Central memory CD8-positive, alpha-beta T cell (primary cell): ENCODE measurements around the gene LENEP.

Experiments
- ATAC-seq: fragments of 150-1000 bp; cut with Tn5 transposase; replicated peaks from 2 replicates; pipeline ENCODE4 v1.10.0; 2022; ENCODE audit warnings: mild to moderate bottlenecking, moderate FRiP score, moderate number of reproducible peaks; ENCODE audit not compliant: poor library complexity, severe bottlenecking; ENCODE audit errors: extremely low read depth
- DNase-seq, 2 donors: peaks; one replicate each; pipeline ENCODE4 v3.0.0; 2021; ENCODE audit warnings: low spot score in 2 of 2
- H3K27ac Mint-ChIP-seq: one replicate; pipeline ENCODE4 v1.8.0; 2022; ENCODE audit warnings: low read depth, mild to moderate bottlenecking, moderate library complexity, mixed read lengths
- H3K27me3 Mint-ChIP-seq: one replicate; pipeline ENCODE4 v1.8.0; 2022; ENCODE audit warnings: mixed read lengths
- H3K36me3 Mint-ChIP-seq: one replicate; pipeline ENCODE4 v1.8.0; 2022; ENCODE audit warnings: mild to moderate bottlenecking, moderate library complexity, mixed read lengths; ENCODE audit not compliant: insufficient read depth
- H3K4me1 Mint-ChIP-seq: one replicate; pipeline ENCODE4 v1.8.0; 2022; ENCODE audit warnings: mixed read lengths
- H3K4me3 Mint-ChIP-seq: one replicate; pipeline ENCODE4 v1.8.0; 2022; ENCODE audit warnings: mild to moderate bottlenecking, moderate library complexity, mixed read lengths
- H3K9me3 Mint-ChIP-seq: one replicate; pipeline ENCODE4 v1.8.0; 2022; ENCODE audit warnings: mixed read lengths

Gene LENEP

GRCh38 chr1:154962795-154963330, 30.5 kb upstream of the LENEP start:
- H3K36me3 Mint-ChIP-seq: peaks cover 37% of the 10 kb centered on the region
- H3K27ac Mint-ChIP-seq: peak overlapping the region; percentile 86
- H3K27me3 Mint-ChIP-seq: no peaks in the 10 kb centered on the region
- DNase-seq (no peak), ATAC-seq (no peak)
- H3K4me3 Mint-ChIP-seq: peak overlapping the region; percentile 81
- H3K4me1 Mint-ChIP-seq: peaks cover 26% of the 10 kb centered on the region
- no peaks in the 10 kb centered on the region for H3K9me3 Mint-ChIP-seq

- ATAC-seq: no peak
- no peak for DNase-seq
- Mint-ChIP-seq H3K36me3 (peaks cover 40% of the 10 kb centered on the region), H3K4me3 (no peak overlapping the region), H3K4me1 (peaks cover 33% of the 10 kb centered on the region), H3K27ac (no peak overlapping the region), H3K27me3 (no peaks in the 10 kb centered on the region), H3K9me3 (no peaks in the 10 kb centered on the region)
Measured at GRCh38 chr1:154963643-154964042, 29.7 kb upstream of the LENEP start.

- no peak overlapping the region for H3K4me3 Mint-ChIP-seq
- peaks cover 40% of the 10 kb centered on the region for H3K4me1 Mint-ChIP-seq
- no peaks in the 10 kb centered on the region for H3K9me3 Mint-ChIP-seq
- H3K27me3 Mint-ChIP-seq: no peaks in the 10 kb centered on the region
- ATAC-seq (no peak), DNase-seq (no peak)
- H3K36me3 Mint-ChIP-seq: peaks cover 42% of the 10 kb centered on the region
- H3K27ac Mint-ChIP-seq: no peak overlapping the region
Measured at GRCh38 chr1:154964359-154964758, 29.0 kb upstream of the LENEP start.

GRCh38 chr1:154966111-154966510, 27.3 kb upstream of the LENEP start:
- no peak for ATAC-seq
- H3K4me1 Mint-ChIP-seq: peaks cover 39% of the 10 kb centered on the region
- H3K36me3 Mint-ChIP-seq: peaks cover 40% of the 10 kb centered on the region
- no peaks in the 10 kb centered on the region for H3K27me3 Mint-ChIP-seq
- no peak overlapping the region for H3K4me3 Mint-ChIP-seq
- no peak for DNase-seq
- H3K9me3 Mint-ChIP-seq: no peaks in the 10 kb centered on the region
- no peak overlapping the region for H3K27ac Mint-ChIP-seq

- H3K27ac Mint-ChIP-seq: no peak overlapping the region
- peaks cover 46% of the 10 kb centered on the region for H3K4me1 Mint-ChIP-seq
- H3K27me3 Mint-ChIP-seq: no peaks in the 10 kb centered on the region
- ATAC-seq (no peak), DNase-seq (no peak)
- peaks cover 34% of the 10 kb centered on the region for H3K36me3 Mint-ChIP-seq
- H3K4me3 Mint-ChIP-seq: no peak overlapping the region
- no peaks in the 10 kb centered on the region for H3K9me3 Mint-ChIP-seq
Measured at GRCh38 chr1:154967331-154967950, 25.9 kb upstream of the LENEP start.

GRCh38 chr1:154968731-154969130, 24.7 kb upstream of the LENEP start:
- Mint-ChIP-seq H3K27ac (peak overlapping the region; percentile 72), H3K4me1 (peaks cover 45% of the 10 kb centered on the region)

GRCh38 chr1:154969246-154969645, 24.1 kb upstream of the LENEP start:
- H3K27me3 Mint-ChIP-seq: no peaks in the 10 kb centered on the region
- no peak overlapping the region for H3K4me3 Mint-ChIP-seq
- H3K4me1 Mint-ChIP-seq: peaks cover 42% of the 10 kb centered on the region
- H3K36me3 Mint-ChIP-seq: peaks cover 26% of the 10 kb centered on the region
- ATAC-seq (no peak), DNase-seq (no peak)
- peak overlapping the region; percentile 72 for H3K27ac Mint-ChIP-seq
- no peaks in the 10 kb centered on the region for H3K9me3 Mint-ChIP-seq

More at GRCh38 chr1:154968731-154969130, 24.7 kb upstream of the LENEP start:
- DNase-seq (no peak), ATAC-seq (no peak)
- Mint-ChIP-seq H3K4me3 (no peak overlapping the region), H3K27me3 (no peaks in the 10 kb centered on the region), H3K36me3 (peaks cover 30% of the 10 kb centered on the region), H3K9me3 (no peaks in the 10 kb centered on the region)

DNA sequence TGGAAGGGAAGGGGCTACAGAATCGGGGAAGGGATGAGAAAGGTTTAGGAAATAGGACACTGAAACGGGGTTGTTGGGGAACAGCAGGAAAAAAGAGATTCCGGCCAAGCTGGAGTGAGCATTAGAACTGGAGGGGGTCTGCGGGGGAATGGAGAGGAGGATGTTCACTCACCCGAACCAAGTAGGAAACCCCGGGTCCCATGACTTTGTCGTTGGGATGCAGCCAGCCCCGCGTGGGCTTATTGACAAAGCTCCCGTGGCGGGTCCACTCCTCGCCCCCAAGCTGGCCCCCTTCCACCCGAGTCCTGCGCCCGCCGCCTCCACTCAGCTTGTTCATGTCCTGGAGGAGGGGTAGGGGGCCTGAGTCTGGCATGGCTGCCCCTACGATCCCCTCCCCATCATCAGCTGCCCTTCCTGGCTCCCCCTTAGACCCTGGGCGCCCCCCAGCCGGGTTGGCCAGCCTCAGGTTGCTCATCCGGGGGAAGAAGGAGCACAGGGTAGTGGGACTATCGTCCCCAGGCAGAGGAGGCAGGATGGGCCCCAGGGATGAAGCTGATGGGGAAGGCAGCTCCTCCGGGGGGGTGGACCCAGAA, 23.4 kb upstream of the LENEP start:
- no peaks in the 10 kb centered on the region for H3K27me3 Mint-ChIP-seq
- H3K4me3 Mint-ChIP-seq: no peak overlapping the region
- DNase-seq (no peak), ATAC-seq (no peak)
- no peaks in the 10 kb centered on the region for H3K9me3 Mint-ChIP-seq
- H3K27ac Mint-ChIP-seq: peak overlapping the region; percentile 72
- H3K36me3 Mint-ChIP-seq: peaks cover 22% of the 10 kb centered on the region
- H3K4me1 Mint-ChIP-seq: peaks cover 42% of the 10 kb centered on the region

GRCh38 chr1:154970631-154971340, 22.6 kb upstream of the LENEP start, which contains the start of gene SHC1:
SHC1 (minus strand) TSS chr1:154970747; CDS start chr1:154970526, 221 bp downstream.
- H3K4me1 Mint-ChIP-seq: peaks cover 42% of the 10 kb centered on the region
- ATAC-seq: no peak
- DNase-seq: no peak
- H3K4me3 Mint-ChIP-seq: peak within 1 kb of the TSS; percentile 29
- H3K27ac Mint-ChIP-seq: peak within 1 kb of the TSS; percentile 72
- H3K27me3 Mint-ChIP-seq: no peaks in the 10 kb centered on the region
- H3K36me3 Mint-ChIP-seq: peaks cover 19% of the 10 kb centered on the region
- no peaks in the 10 kb centered on the region for H3K9me3 Mint-ChIP-seq

GRCh38 chr1:154971341-154971998, 21.9 kb upstream of the LENEP start:
- DNase-seq (no peak), ATAC-seq (no peak)
- no peaks in the 10 kb centered on the region for H3K27me3 Mint-ChIP-seq
- peak overlapping the region; percentile 29 for H3K4me3 Mint-ChIP-seq
- H3K9me3 Mint-ChIP-seq: no peaks in the 10 kb centered on the region
- H3K36me3 Mint-ChIP-seq: peaks cover 17% of the 10 kb centered on the region
- peak overlapping the region; percentile 72 for H3K27ac Mint-ChIP-seq
- peaks cover 42% of the 10 kb centered on the region for H3K4me1 Mint-ChIP-seq

DNA sequence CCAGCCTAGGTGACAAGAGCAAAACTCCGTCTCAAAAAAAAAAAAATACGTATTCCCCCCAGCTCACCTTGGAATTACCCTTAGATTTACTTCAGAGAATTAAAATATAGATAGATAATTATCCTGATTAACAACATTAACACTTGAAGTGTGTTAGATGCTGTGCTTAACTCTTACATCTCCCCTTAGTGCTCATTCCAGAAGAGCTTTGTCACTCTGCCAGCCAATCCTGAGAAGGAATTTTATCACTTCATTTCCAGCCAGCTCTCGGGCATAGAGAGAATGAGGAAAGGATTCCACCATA, 21.2 kb upstream of the LENEP start:
- Mint-ChIP-seq H3K27ac (no peak overlapping the region), H3K9me3 (no peaks in the 10 kb centered on the region), H3K4me1 (peaks cover 42% of the 10 kb centered on the region), H3K36me3 (peaks cover 14% of the 10 kb centered on the region), H3K4me3 (no peak overlapping the region), H3K27me3 (no peaks in the 10 kb centered on the region)
- DNase-seq: no peak
- ATAC-seq: no peak

GRCh38 chr1:154972517-154973343, 20.7 kb upstream of the LENEP start:
- Mint-ChIP-seq H3K4me1 (peaks cover 42% of the 10 kb centered on the region), H3K27me3 (no peaks in the 10 kb centered on the region), H3K36me3 (peaks cover 12% of the 10 kb centered on the region), H3K4me3 (no peak overlapping the region), H3K9me3 (no peaks in the 10 kb centered on the region), H3K27ac (no peak overlapping the region)
- no peak for DNase-seq
- no peak for ATAC-seq
